ENCODE data around the gene TDRD1. TPM values are rescaled to one million over a fixed set of nuclear protein-coding genes. Genes with fewer than 3 reads are reported as not detected.

Gene TDRD1
- total RNA-seq, 4 donors from 2014 or later, result 0.17 to 0.42 (median 0.40) TPM; not detected in 1

- no peak for DNase-seq (ENCODE audit: low spot score in 2 of 2)
- WGBS, result 51% methylated on average over 4 of the region's 4 CpGs
- Histone ChIP-seq H3K9me3 (no peaks in the 10 kb centered on the region), H3K27me3 (peaks cover 5% of the 10 kb centered on the region), H3K27ac (no peak overlapping the region), H3K4me1 (no peaks in the 10 kb centered on the region), H3K4me3 (no peak overlapping the region), H3K36me3 (no peaks in the 10 kb centered on the region)
- TF ChIP-seq EP300 (IDR thresholded peaks at IDR 0.05) (no peak), POLR2A (IDR thresholded peaks at IDR 0.05) (no peak), CTCF (IDR thresholded peaks at IDR 0.05) (no peak), POLR2AphosphoS5 (IDR thresholded peaks at IDR 0.05) (no peak)
Observed at GRCh38 chr10:114232561-114233176, 53.5 kb downstream of the TDRD1 start.

- Histone ChIP-seq H3K9me3 (no peaks in the 10 kb centered on the region), H3K27ac (no peak overlapping the region), H3K4me3 (no peak overlapping the region), H3K36me3 (no peaks in the 10 kb centered on the region), H3K4me1 (no peaks in the 10 kb centered on the region), H3K27me3 (peaks cover 5% of the 10 kb centered on the region)
- TF ChIP-seq POLR2AphosphoS5 (IDR thresholded peaks at IDR 0.05) (no peak), EP300 (IDR thresholded peaks at IDR 0.05) (no peak), POLR2A (IDR thresholded peaks at IDR 0.05) (no peak), CTCF (IDR thresholded peaks at IDR 0.05) (no peak)
- no peak for DNase-seq (ENCODE audit: low spot score in 2 of 2)
- 40% methylated on average over 6 of the region's 6 CpGs for WGBS
Observed at GRCh38 chr10:114233482-114233881, 54.3 kb downstream of the TDRD1 start.

GRCh38 chr10:114234132-114234531, 55.0 kb downstream of the TDRD1 start:
- TF ChIP-seq CTCF (IDR thresholded peaks at IDR 0.05), result no peak
- TF ChIP-seq POLR2A (IDR thresholded peaks at IDR 0.05), result no peak
- peaks cover 6% of the 10 kb centered on the region for H3K4me1 ChIP-seq
- H3K36me3 ChIP-seq, result no peaks in the 10 kb centered on the region
- DNase-seq (ENCODE audit: low spot score in 2 of 2), result no peak
- peaks cover 6% of the 10 kb centered on the region for H3K27me3 ChIP-seq
- no peak overlapping the region for H3K4me3 ChIP-seq
- no peaks in the 10 kb centered on the region for H3K9me3 ChIP-seq
- H3K27ac ChIP-seq, result no peak overlapping the region

- Histone ChIP-seq H3K27ac (peak within 1 kb of the TSS; percentile 66), H3K36me3 (no peaks in the 10 kb centered on the region), H3K4me1 (peaks cover 22% of the 10 kb centered on the region), H3K9me3 (no peaks in the 10 kb centered on the region), H3K27me3 (peaks cover 19% of the 10 kb centered on the region), H3K4me3 (peak within 1 kb of the TSS; percentile 63)
- no peak for TF ChIP-seq CTCF (IDR thresholded peaks at IDR 0.05)
- TF ChIP-seq POLR2A (IDR thresholded peaks at IDR 0.05), result no peak
- DNase-seq (ENCODE audit: low spot score in 2 of 2), result no peak
- WGBS, result 13% methylated on average over 13 of the region's 79 CpGs
Observed at GRCh38 chr10:114239117-114239993, 60.2 kb downstream of the TDRD1 start, which contains the start of gene VWA2. TSS of gene VWA2 (plus strand) at chr10:114239254. CDS start at chr10:114248714, 9,460 bp downstream.

- no peaks in the 10 kb centered on the region for H3K9me3 ChIP-seq
- H3K4me3 ChIP-seq, result peak overlapping the region; percentile 63
- H3K4me1 ChIP-seq, result peaks cover 28% of the 10 kb centered on the region
- WGBS, result 46% methylated on average over 7 of the region's 11 CpGs
- TF ChIP-seq EP300 (IDR thresholded peaks at IDR 0.05) (no peak), CTCF (IDR thresholded peaks at IDR 0.05) (no peak), POLR2A (IDR thresholded peaks at IDR 0.05) (no peak), POLR2AphosphoS5 (IDR thresholded peaks at IDR 0.05) (no peak)
- DNase-seq (ENCODE audit: low spot score in 2 of 2), result no peak
- H3K27ac ChIP-seq, result peak overlapping the region; percentile 66
- no peaks in the 10 kb centered on the region for H3K36me3 ChIP-seq
- H3K27me3 ChIP-seq, result peaks cover 19% of the 10 kb centered on the region
Observed at GRCh38 chr10:114239994-114240345, 60.8 kb downstream of the TDRD1 start.

All from suprapubic skin (tissue), 4 donors.